GM12878 (cell line): ENCODE data around the gene TAB2. TPM values are rescaled to one million over a fixed set of nuclear protein-coding genes. Genes with fewer than 3 reads are reported as not detected.

Experiments
- ATAC-seq: fragments of 200-7000 bp; cut with Tn5 transposase; 3 replicates; pipeline ENCODE4 v1.9.1; 2020; ENCODE audit warnings: mild to moderate bottlenecking, moderate library complexity
- BruUV-seq: library from RNA; stranded (reverse); fragments of 400-500 nt; replicated peaks from 2 replicates; lab custom pipeline; 2021; lab: Mats Ljungman, UMichigan
- CTCF ChIA-PET: fragments of 300-600 bp; sonication (Branson Sonifier 250); formaldehyde crosslinking; extraction: SDS; loops from one replicate; lab custom pipeline; 2021; ENCODE audit warnings: inconsistent platforms; lab: Yijun Ruan, JAX
- POLR2A ChIA-PET: fragments of 350-600 bp; formaldehyde crosslinking; extraction: SDS; loops from one replicate; lab custom pipeline; 2021; ENCODE audit warnings: inconsistent platforms; lab: Charles Lee
- RAD21 ChIA-PET: fragments of 300-600 bp; sonication (Branson Sonifier 250); formaldehyde crosslinking; loops from one replicate; lab custom pipeline; 2023; ENCODE audit warnings: antibody characterized with exemption; ENCODE audit not compliant: unreplicated experiment; lab: Charles Lee
- SMC1A ChIA-PET: fragments of 300-600 bp; sonication (Branson Sonifier 250); formaldehyde crosslinking; loops from one replicate; lab custom pipeline; 2023; ENCODE audit not compliant: unreplicated experiment, uncharacterized antibody; lab: Charles Lee
- DNase-seq: peaks from one replicate; pipeline ENCODE4 v3.0.0-alpha.2; 2011; ENCODE audit warnings: low read depth, low spot score
- FAIRE-seq: peaks from 3 replicates; lab custom pipeline; 2011; peaks lifted over from hg19 to GRCh38; lab: Jason Lieb, UNC
- H2AFZ ChIP-seq: 2 replicates; pipeline ENCODE4 v1.6.0; 2011; ENCODE audit warnings: low read depth, low read length, control low read depth; ENCODE audit not compliant: control insufficient read depth
- H3K27ac ChIP-seq: 2 replicates; pipeline ENCODE4 v1.5.1; 2011; ENCODE audit warnings: control low read depth; ENCODE audit not compliant: control insufficient read depth, insufficient read depth
- H3K27me3 ChIP-seq, 2 experiments: replicated peaks in 1 of 2; 2 replicates each; pipeline versions ENCODE4 v1.6.0 to v1.6.1; 2011; ENCODE audit warnings: low read length in 1 of 2; ENCODE audit not compliant: control insufficient read depth in 2 of 2, insufficient read depth in 2 of 2
- H3K36me3 ChIP-seq, 2 experiments: 2 replicates each; pipeline ENCODE4 v1.5.1; 2011; ENCODE audit warnings: low read length in 1 of 2; ENCODE audit not compliant: control insufficient read depth in 2 of 2, insufficient read depth in 2 of 2
- H3K4me1 ChIP-seq: 2 replicates; pipeline ENCODE4 v1.6.1; 2011; ENCODE audit warnings: mild to moderate bottlenecking, low read length, moderate library complexity, mixed read lengths; ENCODE audit not compliant: control insufficient read depth, insufficient read depth
- H3K4me2 ChIP-seq: 2 replicates; pipeline ENCODE4 v1.6.0; 2011; ENCODE audit warnings: control low read depth; ENCODE audit not compliant: control insufficient read depth, insufficient read depth
- H3K4me3 ChIP-seq: fragments of 200-600 bp; sonication (generic); 2 replicates; pipeline ENCODE4 v1.5.1; 2016
- H3K79me2 ChIP-seq: 2 replicates; pipeline ENCODE4 v1.6.0; 2011; ENCODE audit warnings: low read length; ENCODE audit not compliant: control insufficient read depth, insufficient read depth
- H3K9ac ChIP-seq: 2 replicates; pipeline ENCODE4 v1.8.0; 2011; ENCODE audit warnings: low read length, control low read depth, mixed read lengths; ENCODE audit not compliant: control insufficient read depth, insufficient read depth
- H3K9me3 ChIP-seq: replicated peaks from 3 replicates; pipeline ENCODE4 v1.5.1; 2011; ENCODE audit warnings: mild to moderate bottlenecking, low read length; ENCODE audit not compliant: control insufficient read depth, insufficient read depth
- H4K20me1 ChIP-seq: 2 replicates; pipeline ENCODE4 v1.6.0; 2011; ENCODE audit not compliant: control insufficient read depth, insufficient read depth
- BCL3 ChIP-seq: IDR thresholded peaks from 2 replicates; pipeline ENCODE4 v1.6.1; 2011; ENCODE audit warnings: borderline replicate concordance, low read depth, mild to moderate bottlenecking, moderate library complexity, low read length; ENCODE audit not compliant: insufficient read depth, poor library complexity, severe bottlenecking
- CHD2 ChIP-seq: IDR thresholded peaks from 2 replicates; pipeline ENCODE4 v1.6.1; 2011; ENCODE audit warnings: low read depth, low read length, improper control_type of control experiment, borderline replicate concordance
- EED ChIP-seq: sonication (generic); IDR thresholded peaks from 2 replicates; pipeline ENCODE4 v1.6.1; 2016; ENCODE audit warnings: antibody characterized with exemption, low read depth
- GABPA ChIP-seq: IDR thresholded peaks from 2 replicates; pipeline ENCODE4 v1.6.1; 2014; ENCODE audit warnings: antibody characterized with exemption, low read depth, mild to moderate bottlenecking, inconsistent platforms
- HDAC2 ChIP-seq: fragments of 200-600 bp; sonication (generic); IDR thresholded peaks from 2 replicates; pipeline ENCODE4 v1.6.1; 2017
- JUND ChIP-seq: IDR thresholded peaks from 2 replicates; pipeline ENCODE4 v1.6.1; 2012; ENCODE audit warnings: low read depth, mild to moderate bottlenecking, low read length, improper control_type of control experiment, moderate library complexity
- NRF1 ChIP-seq: conservative IDR thresholded peaks from 2 replicates; pipeline ENCODE4 v1.6.1; 2011; ENCODE audit warnings: mild to moderate bottlenecking, low read depth, low read length, improper control_type of control experiment
- PML ChIP-seq: IDR thresholded peaks from 2 replicates; pipeline ENCODE4 v1.6.1; 2012; ENCODE audit warnings: low read length, inconsistent platforms
- POLR2AphosphoS5 ChIP-seq: IDR thresholded peaks from 2 replicates; pipeline ENCODE4 v1.6.1; 2011; ENCODE audit warnings: mild to moderate bottlenecking, low read length, inconsistent platforms
- RAD51 ChIP-seq: fragments of 450-650 bp; IDR thresholded peaks from 2 replicates; pipeline ENCODE4 v1.6.1; 2016; ENCODE audit warnings: moderate library complexity, mild to moderate bottlenecking, inconsistent platforms
- USF2 ChIP-seq: IDR thresholded peaks from 2 replicates; pipeline ENCODE4 v1.6.1; 2011; ENCODE audit warnings: low read depth, low read length, improper control_type of control experiment, borderline replicate concordance
- YBX1 ChIP-seq: fragments of 450-650 bp; IDR thresholded peaks from 2 replicates; pipeline ENCODE4 v1.6.1; 2016; ENCODE audit warnings: antibody characterized with exemption
- ZNF622 ChIP-seq: fragments of 450-650 bp; IDR thresholded peaks from 2 replicates; pipeline ENCODE4 v1.6.1; 2017; ENCODE audit warnings: mild to moderate bottlenecking, inconsistent platforms
- WGBS: methylation state at CpG from one replicate; pipeline ENCODE4 v1.1.6; 2016; ENCODE audit warnings: low lambda C conversion rate; ENCODE audit not compliant: insufficient replicate concordance, insufficient coverage; ENCODE audit errors: missing lambda C conversion rate; 5-methylcytosine and 5-hydroxymethylcytosine counted together
- in situ Hi-C: fragments of 300-500 bp; cut with MboI; formaldehyde crosslinking; loops from 9 replicates; pipeline ENCODE4 v1.14.3; 2018; ENCODE audit warnings: mixed read lengths
- intact Hi-C: fragments of 100-400 bp; cut with micrococcal nuclease; formaldehyde crosslinking; loops from one replicate; pipeline ENCODE4 v1.14.2; 2022; ENCODE audit not compliant: unreplicated experiment
- polyA plus RNA-seq, 11 experiments: library from polyadenylated mRNA; depleted of rRNA in 4 of 11; unstranded in 6 of 11; stranded (reverse) in 5 of 11; fragments of >200 nt; fragmentation: Nextera tagmentation in 4 of 11; fragmentation: Illumina TruSeq in 1 of 11; extraction: Ambion mirVana in 4 of 11; extraction: Trizol in 1 of 11; gene quantifications; 1 replicate in 1 of 11; 2 replicates in 10 of 11; pipeline versions ENCODE4 v1.2.1 to v1.2.3, GENCODE V29; 2011 to 2016; ENCODE audit warnings: inconsistent platforms in 2 of 11, missing spikeins in 2 of 11, low read depth in 1 of 11
- total RNA-seq, 4 experiments: library from RNA; depleted of rRNA in 3 of 4; stranded (reverse); fragments of >200 nt in 3 of 4; fragmentation: Illumina TruSeq in 1 of 4; extraction: Trizol in 1 of 4; gene quantifications; 2 replicates each; pipeline versions ENCODE4 v1.2.1 to v1.2.3, GENCODE V29; 2013 to 2021

The TAB2 gene
- total and polyA plus RNA-seq, 10 of the 15 experiments (the other 5 are each of a cell fraction or from before 2014, with no cell fraction given) = 8.9 to 66.3 (median 23.0) TPM

DNA sequence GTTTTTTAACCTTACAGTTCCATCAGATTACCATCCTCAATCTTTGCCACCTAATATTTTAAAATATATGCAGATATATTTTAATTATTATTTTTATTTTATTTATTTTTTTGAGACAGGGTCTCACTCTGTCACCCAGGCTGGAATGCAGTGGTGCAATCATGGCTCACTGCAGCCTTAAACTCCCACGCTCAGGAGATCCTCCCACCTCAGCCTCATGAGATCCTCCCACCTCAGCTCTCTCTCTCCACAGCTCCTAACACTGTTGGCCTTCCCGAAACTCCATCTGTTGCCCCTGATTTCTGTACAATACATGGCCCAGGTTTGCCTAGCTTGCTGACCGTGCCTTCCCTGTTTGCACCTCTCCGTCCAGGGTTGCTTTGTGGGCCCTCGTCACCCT lies 4.4 kb upstream of the TAB2 start:
- no TSS peak for BruUV-seq
- POLR2A ChIA-PET = no interaction called here
- in situ Hi-C loops = no loop called here

GRCh38 chr6:149313861-149314260 lies 3.7 kb upstream of the TAB2 start:
- no peak overlapping the region for H3K4me2 ChIP-seq
- ChIA-PET SMC1A (interaction anchor here (1.0 to 1.2 kb wide), 3 partner anchors 13 to 40 kb away, joined by 3 to 5 read pairs (median 4); no protein-coding TSS in a partner anchor), CTCF (no interaction called here)
- no peak overlapping the region for H2AFZ ChIP-seq
- peaks cover 23% of the 10 kb centered on the region for H3K79me2 ChIP-seq
- H3K9me3 ChIP-seq = no peaks in the 10 kb centered on the region
- no peaks in the 10 kb centered on the region for H3K27me3 ChIP-seq
- H3K27ac ChIP-seq = no peak overlapping the region
- in situ Hi-C loops = no loop called here
- no peak for ATAC-seq
- H3K9ac ChIP-seq = no peak overlapping the region
- no peaks in the 10 kb centered on the region for H4K20me1 ChIP-seq
- 28% methylated on average over 1 of the region's 1 CpG for WGBS
- H3K36me3 ChIP-seq = no peaks in the 10 kb centered on the region
- no peak for DNase-seq
- TF ChIP-seq EED (no peak), CHD2 (no peak), NRF1 (no peak), POLR2AphosphoS5 (no peak), USF2 (no peak), RAD51 (no peak), BCL3 (no peak), HDAC2 (no peak), PML (no peak), YBX1 (no peak), ZNF622 (no peak), JUND (no peak)
- TF ChIP-seq, all 136 proteins: peak for 0
- intact Hi-C loops = no loop called here
- RAD21 ChIA-PET = interaction anchor here (0.8 kb wide), 1 partner anchor 118 kb away, joined by 3 read pairs; no protein-coding TSS in a partner anchor
- Histone ChIP-seq H3K4me1 (peaks cover 3% of the 10 kb centered on the region; the same call in 1 of the 2 replicates), H3K4me3 (no peak overlapping the region)
- no TSS peak for BruUV-seq
- POLR2A ChIA-PET = no interaction called here
- no peak for FAIRE-seq

More for the DNA sequence above, 4.4 kb upstream of the TAB2 start:
- H3K4me1 ChIP-seq = peaks cover 3% of the 10 kb centered on the region; the same call in 1 of the 2 replicates
- CTCF ChIA-PET = interaction anchor here (0.6 kb wide), 1 partner anchor 220 kb away, joined by 3 read pairs; no protein-coding TSS in a partner anchor
- no peaks in the 10 kb centered on the region for H3K36me3 ChIP-seq
- WGBS = 51% methylated on average over 4 of the region's 5 CpGs
- FAIRE-seq (no peak), ATAC-seq (no peak), DNase-seq (no peak)
- RAD21 ChIA-PET = no interaction called here
- H3K4me2 ChIP-seq = no peak overlapping the region
- no peaks in the 10 kb centered on the region for H4K20me1 ChIP-seq
- H3K9me3 ChIP-seq = no peaks in the 10 kb centered on the region
- peaks cover 15% of the 10 kb centered on the region for H3K79me2 ChIP-seq
- no peaks in the 10 kb centered on the region for H3K27me3 ChIP-seq
- no peak for TF ChIP-seq GABPA
- TF ChIP-seq, all 136 proteins: peak for 0
- Histone ChIP-seq H3K9ac (no peak overlapping the region), H2AFZ (no peak overlapping the region), H3K27ac (no peak overlapping the region), H3K4me3 (no peak overlapping the region)
- SMC1A ChIA-PET = interaction anchor here (0.5 to 1.2 kb wide), 4 partner anchors 12 to 86 kb away, joined by 3 to 5 read pairs (median 4); no protein-coding TSS in a partner anchor
- intact Hi-C loops = no loop called here
